HT1080 (cell line): ENCODE measurements around the gene RREB1. TPM values are rescaled to one million over a fixed set of nuclear protein-coding genes. Genes with fewer than 3 reads are reported as not detected.

Experiments used
- DNase-seq: peaks from one replicate; pipeline ENCODE4 v3.0.0-alpha.2; 2015; ENCODE audit warnings: low read depth
- total RNA-seq: library from RNA; depleted of rRNA; stranded (reverse); fragments of >200 nt; shearing (Covaris generic); gene quantifications from 2 replicates; pipeline ENCODE4 v1.2.3, GENCODE V29; 2014

The RREB1 gene
- total RNA-seq, 1 experiment from 2014 or later, result 11.9 TPM

DNA sequence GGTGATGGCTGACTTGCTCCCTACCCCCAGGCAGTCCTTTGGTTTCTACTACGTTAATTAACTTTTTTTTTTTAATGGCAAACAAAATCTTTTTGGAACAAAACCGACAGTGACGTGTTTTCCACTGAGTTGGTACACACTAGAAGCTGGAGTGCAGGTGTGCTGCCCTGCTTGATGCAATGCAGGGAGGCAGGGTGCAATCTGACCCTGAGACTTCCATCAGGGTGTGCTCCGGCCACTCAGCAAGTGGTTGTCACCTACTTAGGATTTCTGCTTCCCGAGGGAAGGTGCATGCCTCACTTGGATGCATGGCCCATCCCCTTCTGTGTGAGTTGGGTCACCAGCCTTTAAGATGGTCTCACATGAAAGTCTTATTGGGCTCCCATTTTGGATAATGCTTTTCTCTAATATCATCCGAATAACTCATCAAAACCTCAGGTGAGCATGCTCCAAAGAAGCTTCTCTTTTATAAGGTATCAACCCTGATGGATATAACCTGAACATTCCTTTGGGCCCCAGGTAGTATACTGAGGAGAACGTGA is 14.0 kb downstream of the RREB1 start:
- DNase-seq, result no peak

DNA sequence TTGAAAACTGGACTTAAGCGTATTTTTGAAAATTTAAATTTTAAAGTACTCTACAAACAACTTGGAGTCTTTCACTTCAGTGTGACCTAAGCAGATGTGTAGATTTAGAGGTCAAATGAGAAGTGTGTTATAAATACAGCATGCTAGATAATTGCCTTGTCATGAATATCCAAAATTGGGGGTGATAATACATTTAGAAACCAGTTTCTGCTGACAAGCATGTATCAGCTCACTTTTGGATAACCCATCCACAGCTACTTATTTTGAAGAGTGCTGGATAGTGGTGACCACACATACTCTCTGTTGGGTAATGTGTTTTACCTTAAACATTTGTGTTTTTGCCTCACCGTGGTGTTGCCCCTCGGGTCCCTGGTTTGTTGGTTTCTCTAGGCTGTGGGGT is 14.9 kb downstream of the RREB1 start:
- no peak for DNase-seq

DNA sequence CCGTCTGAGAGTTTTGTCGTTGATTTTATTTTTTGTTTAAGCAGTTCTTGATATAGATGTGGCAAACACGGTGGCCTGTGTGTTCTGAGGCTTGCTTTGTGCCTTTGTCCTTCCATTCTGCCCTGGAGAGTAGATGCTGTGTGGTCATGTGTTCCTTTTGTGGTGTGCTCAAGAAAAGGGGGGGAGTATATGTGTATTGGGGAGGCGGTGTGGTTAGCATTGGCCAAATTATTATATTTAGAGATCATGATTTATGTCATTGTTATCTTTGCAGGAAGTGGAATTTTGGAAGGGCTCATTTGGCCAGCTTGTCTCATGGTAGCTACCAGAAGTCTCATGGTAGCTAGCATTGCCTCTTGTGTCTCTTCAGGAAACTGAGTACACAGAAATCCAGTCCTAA is 16.4 kb downstream of the RREB1 start:
- DNase-seq, result no peak

DNA sequence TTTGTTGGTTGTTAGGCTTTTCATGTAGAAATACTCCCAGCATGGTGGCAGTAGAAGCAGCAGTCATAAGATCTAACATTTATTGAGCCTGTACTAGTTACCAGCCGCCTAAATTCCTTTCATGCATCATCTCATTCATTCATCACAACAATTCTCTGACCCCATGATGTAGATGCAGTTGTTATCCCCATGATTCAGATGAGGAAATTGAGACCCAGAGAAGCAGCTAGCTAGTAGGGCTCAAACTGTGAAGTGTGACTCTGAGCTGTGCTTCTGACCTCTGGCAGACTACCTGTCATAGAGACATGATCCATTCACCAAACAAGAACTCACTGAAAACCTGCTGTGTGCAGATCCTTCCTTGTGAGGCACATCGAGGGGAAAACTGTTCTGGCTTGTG is 16.9 kb downstream of the RREB1 start:
- no peak for DNase-seq

- no peak for DNase-seq
Measured at GRCh38 chr6:7125290-7125689, 17.5 kb downstream of the RREB1 start.

DNA sequence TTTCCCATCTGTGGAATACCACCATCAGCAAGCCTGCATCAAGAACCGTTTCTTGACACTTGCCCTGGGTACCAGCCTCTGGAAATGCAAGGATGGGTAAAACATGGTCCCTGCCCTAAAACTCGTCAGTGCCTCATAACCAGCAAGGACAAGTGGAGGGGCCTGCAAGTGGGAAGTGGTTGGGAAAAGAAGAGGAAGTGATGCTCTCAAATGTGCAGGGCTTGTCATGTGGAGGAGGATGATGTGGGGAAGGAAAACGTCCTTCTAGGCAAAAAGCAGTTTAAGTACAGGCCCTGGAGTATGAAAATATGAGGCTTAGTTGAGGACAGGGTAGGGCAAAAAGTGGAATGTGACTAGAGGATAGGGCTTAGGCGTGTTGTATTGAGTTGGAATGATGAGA is 19.0 kb downstream of the RREB1 start:
- no peak for DNase-seq

DNA sequence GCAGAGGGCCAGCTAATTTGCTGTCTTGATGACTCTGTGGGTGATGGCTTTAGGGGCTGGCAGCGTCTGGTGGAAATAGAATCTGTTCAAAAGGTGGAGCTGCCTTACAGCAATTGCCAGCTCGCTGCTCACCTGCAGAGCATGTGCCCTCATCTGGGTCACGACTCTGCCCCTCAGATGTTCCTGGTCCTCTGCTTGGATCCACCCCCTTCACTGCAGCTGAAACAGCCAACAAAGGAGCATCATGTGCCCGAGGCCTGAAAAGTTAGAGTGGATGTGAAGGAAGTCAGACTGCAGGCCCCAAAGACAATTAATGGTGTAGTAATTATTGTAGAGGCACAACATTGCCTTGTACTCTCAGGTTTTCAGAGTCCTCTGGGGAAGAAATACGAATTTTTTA is 19.9 kb downstream of the RREB1 start:
- DNase-seq, result no peak

GRCh38 chr6:7129360-7129759 is 21.6 kb downstream of the RREB1 start:
- no peak for DNase-seq

GRCh38 chr6:7129784-7130569 is 22.2 kb downstream of the RREB1 start:
- DNase-seq, result peak; percentile 76

DNA sequence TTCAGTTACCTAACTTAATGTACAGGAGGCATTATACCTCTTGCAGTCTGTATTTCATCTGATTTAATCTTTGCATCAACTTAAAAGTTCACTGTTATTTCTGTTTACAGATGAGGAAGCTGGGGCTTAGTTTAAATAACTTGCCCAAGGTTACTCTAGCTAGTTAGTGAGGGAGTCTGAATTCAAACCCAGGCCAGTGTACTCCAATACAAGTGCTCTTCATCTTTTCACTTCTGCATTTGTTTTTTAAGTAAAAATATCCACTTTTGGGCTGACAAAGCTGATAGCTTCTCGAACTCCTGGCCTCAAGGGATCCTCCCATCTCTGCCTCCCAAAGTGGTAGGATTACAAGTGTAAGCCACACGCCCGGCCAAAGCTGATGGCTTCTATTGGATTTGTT is 23.6 kb downstream of the RREB1 start:
- DNase-seq, result no peak

DNA sequence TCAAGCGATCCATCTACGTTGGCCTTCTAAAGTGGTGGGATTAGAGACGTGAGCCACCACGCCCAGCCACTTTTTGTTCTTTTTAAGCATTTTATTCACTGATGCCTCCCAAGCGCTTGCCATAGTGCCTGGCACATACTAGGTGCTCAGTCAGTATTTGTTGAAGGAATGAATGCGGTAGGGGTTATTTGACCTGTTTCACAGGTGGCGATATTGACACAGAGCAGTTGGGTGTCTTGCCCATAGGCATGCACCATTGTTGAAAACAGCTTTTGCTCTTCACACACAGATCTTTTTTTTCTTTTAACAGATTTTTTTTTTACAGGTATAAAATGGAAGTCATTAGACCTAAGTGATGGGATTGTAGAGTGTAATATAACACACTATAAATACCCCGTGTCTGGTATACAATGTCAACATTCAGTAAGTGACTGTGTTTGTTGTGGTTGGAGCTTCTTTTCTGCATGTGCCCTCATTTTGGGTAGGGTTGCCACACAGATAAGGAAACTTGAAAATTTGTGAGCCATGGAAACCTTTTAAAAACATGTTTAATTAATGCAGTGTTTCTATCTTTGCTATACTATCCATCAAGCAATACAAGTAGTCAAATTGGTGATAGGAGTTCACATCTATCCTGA is 24.8 kb downstream of the RREB1 start:
- DNase-seq, result no peak

DNA sequence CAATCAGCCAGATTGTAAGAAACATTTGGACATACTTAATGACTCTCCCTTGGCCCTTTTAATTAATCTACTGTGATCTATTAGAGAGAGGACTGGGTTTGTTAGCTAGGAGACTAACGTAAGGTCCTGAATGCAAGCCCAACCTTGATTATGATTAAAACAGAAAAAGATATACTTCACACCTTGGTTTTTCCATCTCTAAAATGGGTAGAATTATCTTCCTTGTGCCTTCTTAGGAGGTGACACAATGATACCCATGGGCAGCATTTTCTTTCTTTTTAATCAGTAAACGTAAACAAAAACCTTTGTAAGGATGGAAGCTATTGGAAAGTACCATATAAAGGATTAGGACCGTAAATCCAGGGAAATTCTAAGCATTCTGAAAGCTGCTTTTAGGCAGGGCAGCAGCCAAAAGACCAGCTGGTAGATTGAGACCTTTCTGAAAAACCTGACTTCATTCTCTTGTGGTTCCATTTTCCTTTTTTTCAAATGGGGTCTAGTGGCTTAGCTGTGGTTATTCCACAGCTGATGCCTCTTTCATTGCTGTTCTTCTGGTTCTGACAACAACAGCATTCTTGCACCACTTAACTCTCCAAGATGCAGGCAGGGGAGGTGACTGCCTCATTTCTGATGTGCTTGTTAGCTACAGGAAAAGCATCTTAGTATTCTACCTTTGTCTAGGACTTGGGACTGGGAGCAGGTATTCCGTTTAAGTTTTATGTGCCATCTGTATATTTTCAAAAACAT is 27.4 kb downstream of the RREB1 start:
- DNase-seq, result no peak

DNA sequence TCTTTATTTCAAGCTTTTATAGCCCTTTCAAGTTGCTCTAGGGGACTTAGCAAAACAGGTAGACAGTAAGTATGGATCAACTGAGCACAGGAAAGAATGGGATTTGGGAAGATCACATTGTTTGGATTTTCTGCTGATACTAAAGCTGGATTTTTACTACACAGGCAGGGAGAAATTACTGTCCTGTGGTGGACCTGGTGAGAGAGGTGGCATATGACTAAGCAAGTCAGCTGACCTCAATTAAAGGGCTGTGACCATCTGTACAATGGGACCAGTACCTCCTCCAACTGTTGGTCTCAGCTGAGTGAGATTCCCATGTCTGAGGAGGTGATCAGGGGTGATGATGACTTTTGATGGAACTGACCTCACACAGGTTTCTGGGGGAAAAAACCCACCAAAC is 28.0 kb downstream of the RREB1 start:
- DNase-seq, result no peak

DNA sequence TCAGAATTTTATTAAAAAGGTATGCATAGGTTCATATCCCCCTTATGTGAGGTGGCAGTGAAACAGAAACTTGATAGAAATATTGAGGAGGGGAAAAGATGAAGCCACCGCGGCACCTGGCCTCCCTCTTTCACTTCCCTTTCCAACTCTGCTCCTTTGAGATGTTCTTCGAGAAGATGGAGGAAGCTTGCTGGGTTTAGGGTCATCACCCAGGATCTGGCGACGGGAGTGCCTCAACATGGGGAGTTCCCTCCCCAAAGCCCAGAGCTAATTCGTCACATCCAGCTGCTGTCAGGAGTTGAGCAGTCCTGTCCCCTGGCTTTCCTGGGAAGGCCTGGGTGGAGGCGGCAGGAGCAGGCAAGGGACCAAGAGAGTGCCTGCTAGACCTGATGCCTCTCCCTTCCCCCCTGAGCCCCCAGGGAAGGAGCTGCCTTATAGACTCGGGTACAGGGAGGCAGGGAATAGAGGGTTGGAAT is 29.1 kb downstream of the RREB1 start:
- DNase-seq, result no peak

DNA sequence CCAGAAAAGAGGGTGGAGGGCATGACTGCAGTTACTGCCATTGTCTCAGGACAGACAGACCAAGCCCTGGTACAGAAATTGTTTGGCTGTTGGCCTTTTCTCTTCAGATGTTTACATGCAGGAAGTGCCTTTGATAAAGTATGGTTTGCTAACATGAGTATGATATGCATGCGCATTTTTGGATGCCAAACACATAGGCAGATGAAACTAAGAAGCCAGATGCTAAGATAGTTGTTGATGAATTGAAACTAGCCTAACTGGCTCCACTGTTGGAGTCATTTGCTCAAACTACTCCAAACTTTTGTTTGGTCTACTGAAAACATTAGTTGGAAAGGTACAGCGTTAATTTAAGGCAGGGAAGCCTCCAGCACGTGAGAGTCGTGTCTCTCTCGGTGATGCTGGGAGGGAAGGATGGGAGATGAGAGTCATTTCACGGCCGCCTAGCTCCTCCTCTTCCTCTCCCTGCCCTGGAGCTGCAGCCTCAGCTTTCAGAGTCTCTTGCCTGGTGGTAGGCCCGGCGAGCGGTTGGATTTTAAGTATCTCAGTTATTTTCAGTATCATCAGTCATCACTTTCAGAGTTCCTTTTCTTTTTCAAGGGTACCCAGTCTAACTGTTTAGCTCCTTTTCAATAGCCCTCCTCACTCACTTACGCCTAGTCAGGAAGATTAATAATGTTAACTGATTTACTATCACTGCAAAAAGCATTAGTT is 29.7 kb downstream of the RREB1 start:
- no peak for DNase-seq

DNA sequence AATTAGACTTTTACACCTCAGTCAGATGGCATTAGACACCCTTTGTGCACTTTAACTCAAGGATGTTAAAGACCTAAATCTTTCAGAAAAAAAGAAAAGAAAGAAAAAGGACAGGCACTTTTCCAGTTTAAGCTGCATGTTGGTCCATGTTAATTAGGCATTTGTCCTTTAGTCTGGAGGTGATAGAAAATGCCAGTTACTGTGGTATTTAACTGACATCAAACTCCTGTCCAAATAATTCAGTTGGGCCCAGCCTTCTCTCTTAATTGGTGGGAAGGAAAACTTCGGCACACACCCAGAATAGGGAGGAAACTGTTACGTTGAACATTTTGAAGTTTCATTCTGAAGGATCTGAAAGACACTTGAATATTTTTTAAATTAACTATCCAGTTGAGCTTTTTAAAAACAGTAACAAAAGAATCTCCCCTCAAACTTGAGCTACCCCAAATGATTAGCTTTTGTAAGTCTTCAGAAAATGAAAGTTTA is 30.3 kb downstream of the RREB1 start:
- DNase-seq, result no peak

DNA sequence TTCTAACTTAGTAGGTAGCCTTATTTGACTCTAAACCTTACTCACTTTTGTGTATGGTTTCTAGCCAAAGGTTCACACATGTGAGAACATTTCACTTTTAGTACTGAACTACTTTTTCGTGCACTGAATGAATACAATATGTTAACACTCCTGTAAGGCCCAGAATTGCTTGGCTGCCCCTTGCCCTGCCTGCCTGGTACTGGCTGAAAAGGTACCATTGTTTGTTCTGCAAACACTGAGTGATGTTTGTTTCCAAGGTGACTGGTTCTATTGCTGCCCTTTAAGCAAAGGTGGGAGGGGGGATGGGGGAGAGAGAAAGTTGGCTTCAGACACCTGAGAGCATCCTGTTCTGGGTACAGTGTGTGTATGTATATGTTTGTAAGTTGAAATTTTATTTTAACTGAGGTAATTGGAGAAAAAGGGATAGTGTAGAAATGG is 31.2 kb downstream of the RREB1 start:
- no peak for DNase-seq

DNA sequence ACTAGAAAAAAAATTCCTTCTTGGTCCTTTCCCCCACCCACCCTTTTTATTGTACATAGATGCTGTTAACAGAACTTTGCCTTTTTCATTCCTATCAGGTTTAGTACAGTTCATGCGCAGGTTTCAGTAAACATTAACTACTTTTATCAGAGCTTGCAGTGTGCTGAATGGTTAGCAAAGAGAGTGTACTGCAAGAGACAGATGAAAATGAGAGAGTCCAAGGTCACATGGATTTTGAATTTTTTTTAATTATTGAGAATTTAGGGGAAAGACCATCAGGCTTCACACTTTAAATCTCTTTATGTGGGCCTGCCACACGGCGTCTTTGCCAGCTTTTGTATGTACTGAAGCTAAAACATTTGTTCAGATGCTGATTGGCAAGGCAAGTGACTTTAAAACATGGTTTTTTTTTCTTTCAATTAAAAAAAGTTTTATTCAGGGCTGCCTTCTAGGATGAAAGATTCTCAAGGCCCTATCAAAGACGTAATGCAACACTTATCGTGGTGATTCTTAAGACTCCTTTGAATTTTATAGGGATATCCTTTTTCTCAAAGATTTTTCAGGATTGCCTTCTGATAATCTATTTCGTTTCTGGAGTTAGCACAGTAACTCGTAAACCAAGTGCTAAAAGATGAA is 32.2 kb downstream of the RREB1 start:
- DNase-seq, result no peak

- DNase-seq, result no peak
Measured at GRCh38 chr6:7140631-7141378, 33.0 kb downstream of the RREB1 start.

- no peak for DNase-seq
Measured at GRCh38 chr6:7142228-7142801, 34.6 kb downstream of the RREB1 start.
